GM10847 (cell line): Measurements from ENCODE around the gene PSPH.
A peak's percentile ranks its signal among the peaks of the same experiment; 100 is the strongest.

Source experiments
- POLR2A ChIP-seq: IDR thresholded peaks from 2 replicates; pipeline ENCODE4 v1.6.1; 2011; ENCODE audit not compliant: insufficient read length; ENCODE audit errors: extremely low read depth

Gene PSPH

DNA sequence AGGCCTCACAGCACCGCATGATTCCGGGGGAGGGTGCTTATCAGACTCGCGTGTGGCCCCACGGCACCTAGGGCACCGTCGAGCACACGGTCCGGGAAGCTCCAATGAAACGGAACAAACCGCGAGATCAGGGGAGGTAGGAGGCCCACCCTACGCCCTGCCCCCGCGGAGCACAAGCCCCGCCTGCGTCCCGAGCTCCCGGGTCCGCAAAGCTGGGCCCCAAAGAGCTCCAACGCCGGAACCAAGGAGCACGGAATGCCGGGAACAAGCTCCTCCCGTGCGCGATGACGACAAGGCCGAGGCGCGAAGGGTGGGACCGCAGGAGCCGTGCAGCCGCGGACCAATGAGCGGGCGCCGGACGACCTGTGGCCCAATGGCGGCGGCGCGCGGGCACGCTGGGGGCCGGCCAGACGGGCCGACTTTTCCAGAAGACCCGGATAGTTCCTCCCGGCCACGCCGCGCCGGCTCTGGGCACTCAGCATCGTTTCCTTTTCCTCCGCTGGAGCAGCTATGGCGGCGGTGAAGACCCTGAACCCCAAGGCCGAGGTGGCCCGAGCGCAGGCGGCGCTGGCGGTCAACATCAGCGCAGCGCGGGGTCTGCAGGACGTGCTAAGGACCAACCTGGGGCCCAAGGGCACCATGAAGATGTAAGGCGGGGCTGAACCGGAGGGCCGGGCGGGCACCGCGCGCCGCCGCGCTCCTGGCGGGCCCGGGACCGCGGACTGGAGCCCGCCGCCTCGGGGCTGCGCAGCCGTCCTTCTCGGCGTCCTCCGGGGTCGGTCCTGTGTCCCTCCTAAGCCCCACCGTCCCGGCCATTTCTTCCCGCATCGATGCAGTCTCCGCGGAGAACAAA, at the start of gene PSPH, which contains the start of gene CCT6A:
Gene PSPH, minus strand, starts transcription at position 106 of the 853 bp plus-strand sequence. CDS start 30,232 bp downstream, outside the sequence.
Gene CCT6A, plus strand, starts transcription at position 427 of the 853 bp plus-strand sequence. Its CDS starts 84 bp downstream, at position 511.
- TF ChIP-seq POLR2A, result peak; percentile 73

DNA sequence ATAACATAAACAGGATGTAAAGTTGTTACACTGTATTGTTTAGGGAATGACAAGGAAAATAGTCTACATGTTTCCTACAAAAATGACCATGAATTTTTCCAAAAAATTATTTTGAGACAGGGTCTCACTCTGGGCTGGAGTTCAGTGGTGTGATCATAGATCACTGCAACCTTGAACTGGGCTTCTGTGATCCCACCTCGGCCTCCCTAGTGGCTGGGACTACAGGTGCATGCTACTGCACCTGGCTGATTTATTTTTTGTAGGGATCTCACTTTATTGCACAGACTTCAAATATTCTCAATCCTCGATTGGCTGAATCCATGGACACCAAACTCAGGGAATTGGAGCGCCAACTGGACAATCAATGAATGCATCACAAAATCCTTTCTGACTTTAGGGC, 48.4 kb upstream of the PSPH start:
- TF ChIP-seq POLR2A, result no peak

GRCh38 chr7:56097700-56098099, 46.5 kb upstream of the PSPH start:
- no peak for TF ChIP-seq POLR2A

- no peak for TF ChIP-seq POLR2A
Observed at GRCh38 chr7:56092789-56093531, 41.7 kb upstream of the PSPH start, which contains the start of gene PHKG1. TSS of gene PHKG1 (minus strand) at chr7:56092952. CDS start at chr7:56088941, 4,011 bp downstream.

DNA sequence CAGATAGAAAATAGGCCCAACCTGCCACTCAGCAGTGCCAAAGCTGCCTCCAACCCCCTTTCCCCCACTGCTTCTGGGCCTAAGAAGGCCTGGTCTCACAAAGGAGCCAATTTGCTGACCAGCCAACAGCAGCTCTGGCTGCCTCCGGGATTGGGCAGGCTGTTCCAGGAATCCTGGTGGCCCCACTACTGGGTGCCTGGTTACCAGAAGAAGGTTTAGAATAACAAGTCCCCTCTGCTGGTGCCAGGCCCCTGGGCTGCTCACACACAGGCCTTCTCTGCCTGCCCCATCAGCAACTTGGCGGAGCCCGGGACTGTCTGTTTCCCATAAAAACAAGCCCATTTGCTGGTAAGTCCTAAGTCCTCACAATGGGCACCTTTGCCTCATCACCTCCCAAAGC, 40.3 kb upstream of the PSPH start:
- TF ChIP-seq POLR2A, result no peak

GRCh38 chr7:56087445-56087844, 36.2 kb upstream of the PSPH start:
- TF ChIP-seq POLR2A, result no peak

DNA sequence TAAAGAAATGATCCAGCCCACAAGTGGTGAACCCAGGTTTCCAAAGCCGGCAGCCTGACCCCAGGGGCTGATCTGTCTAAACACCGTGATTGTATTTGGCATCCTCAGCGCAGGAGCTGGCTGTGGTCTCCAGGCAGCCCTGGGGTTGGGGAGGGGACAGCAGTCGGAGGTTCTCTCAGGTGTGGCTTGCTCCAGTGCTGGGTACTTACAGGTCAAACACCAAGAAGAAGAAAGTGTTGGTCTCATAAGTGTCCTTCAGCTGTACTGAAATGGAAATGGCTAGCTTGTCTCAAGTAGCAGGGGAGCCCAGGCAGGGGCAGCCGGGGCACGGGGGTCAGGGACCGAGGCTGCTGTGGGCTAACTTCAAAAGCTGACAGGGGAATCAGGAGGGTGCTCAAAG, 35.5 kb upstream of the PSPH start:
- no peak for TF ChIP-seq POLR2A

GRCh38 chr7:56083150-56083785, 32.0 kb upstream of the PSPH start:
- no peak for TF ChIP-seq POLR2A

DNA sequence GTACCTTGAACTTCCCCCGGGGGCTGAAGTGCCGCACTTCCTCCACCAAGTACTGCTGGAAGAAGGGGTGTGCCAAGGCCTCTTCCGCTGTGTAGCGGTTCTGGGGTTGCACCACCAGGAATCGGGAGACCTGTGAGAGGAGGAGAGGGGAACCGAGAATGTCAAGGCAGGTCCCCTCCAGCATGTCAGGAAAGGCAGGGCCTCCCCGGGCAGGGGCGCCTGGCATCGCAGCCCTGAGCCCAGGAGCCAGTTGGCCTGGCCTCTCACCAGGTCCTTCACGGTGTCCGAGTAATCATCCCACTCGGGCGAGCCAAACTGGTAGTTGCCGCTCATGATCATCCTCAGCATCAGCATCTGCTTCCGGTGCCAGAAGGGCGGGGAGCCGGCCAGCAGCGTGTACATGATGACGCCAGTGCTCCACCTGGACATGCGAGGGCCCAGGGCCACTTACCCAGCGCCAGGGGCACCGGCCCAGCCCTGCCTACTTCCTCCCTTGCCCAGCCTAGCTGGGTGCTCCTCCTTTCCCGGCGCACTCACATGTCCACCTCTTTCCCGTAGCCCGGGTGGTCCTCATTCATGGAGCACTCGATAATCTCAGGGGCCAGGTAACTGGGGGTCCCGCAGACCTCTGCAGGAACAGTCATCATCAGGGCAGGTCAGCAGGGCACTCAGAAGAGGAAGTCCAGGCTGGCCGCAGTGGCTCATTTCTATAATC, 30.5 kb upstream of the PSPH start:
- TF ChIP-seq POLR2A, result no peak

DNA sequence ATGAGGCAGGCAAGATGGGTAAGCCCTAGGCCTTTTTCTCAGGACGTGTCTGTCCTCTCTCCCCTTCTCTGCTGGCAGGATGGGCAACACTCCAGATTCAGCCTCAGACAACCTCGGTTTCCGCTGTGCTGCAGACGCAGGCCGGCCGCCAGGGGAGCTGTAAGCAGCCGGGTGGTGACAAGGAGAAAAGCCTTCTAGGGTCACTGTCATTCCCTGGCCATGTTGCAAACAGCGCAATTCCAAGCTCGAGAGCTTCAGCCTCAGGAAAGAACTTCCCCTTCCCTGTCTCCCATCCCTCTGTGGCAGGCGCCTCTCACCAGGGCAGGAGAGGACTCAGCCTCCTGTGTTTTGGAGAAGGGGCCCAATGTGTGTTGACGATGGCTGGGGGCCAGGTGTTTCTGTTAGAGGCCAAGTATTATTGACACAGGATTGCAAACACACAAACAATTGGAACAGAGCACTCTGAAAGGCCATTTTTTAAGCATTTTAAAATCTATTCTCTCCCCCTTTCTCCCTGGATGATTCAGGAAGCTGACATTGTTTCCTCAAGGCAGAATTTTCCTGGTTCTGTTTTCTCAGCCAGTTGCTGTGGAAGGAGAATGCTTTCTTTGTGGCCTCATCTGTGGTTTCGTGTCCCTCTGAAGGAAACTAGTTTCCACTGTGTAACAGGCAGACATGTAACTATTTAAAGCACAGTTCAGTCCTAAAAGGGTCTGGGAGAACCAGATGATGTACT, 28.4 kb upstream of the PSPH start:
- no peak for TF ChIP-seq POLR2A

DNA sequence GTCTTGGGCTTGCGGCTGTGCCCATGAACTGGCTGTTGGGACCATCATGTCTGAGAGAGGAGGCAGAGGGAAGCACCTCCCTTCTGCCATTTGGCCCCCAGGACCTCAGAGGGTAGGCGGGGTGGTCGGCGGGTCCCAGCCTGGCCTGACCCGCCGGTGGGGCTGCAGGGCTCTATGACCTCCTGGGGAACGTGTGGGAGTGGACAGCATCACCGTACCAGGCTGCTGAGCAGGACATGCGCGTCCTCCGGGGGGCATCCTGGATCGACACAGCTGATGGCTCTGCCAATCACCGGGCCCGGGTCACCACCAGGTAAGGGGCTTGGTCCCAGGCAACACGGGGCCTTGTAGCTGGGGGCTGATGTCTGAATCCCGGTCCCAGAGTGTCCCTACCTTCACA, 27.0 kb upstream of the PSPH start:
- no peak for TF ChIP-seq POLR2A

DNA sequence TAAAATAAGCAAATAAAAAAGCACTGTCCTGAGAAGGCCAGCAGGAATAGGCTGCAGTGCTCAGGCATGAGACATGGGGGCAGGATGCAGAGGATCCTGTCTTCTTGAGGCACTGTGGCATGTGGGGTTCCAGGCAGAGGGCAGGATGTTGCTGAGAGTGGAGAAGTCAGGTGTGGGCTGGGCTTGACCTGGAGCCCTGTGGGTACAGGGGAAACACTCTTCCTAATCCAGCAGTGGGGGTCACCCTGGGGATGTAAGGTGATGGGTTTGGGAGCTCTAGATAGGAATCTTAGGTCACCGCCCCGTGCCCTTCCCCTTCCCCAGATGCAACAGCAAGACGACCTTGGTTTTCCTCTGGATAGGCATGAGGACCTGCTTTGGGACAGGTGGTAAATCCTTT, 26.4 kb upstream of the PSPH start:
- TF ChIP-seq POLR2A, result no peak

DNA sequence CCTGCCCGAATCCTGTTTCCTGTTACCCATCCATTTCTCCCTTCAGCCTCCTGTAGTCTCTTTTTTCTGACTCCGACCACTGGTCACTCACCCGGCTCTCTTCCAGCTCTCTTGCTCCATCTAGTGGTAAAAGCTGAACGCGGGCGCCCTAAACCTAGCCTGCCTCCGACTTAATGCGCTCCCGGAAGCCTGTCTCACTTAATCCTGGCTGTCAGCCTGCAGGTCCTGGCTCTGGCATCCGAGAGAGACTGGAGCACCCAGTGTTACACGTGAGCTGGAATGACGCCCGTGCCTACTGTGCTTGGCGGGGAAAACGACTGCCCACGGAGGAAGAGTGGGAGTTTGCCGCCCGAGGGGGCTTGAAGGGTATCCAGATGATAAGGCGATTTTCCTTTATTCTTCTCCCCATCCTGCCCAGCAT, 23.1 kb upstream of the PSPH start:
- TF ChIP-seq POLR2A, result no peak

- TF ChIP-seq POLR2A, result peak; percentile 95
Observed at GRCh38 chr7:56063882-56064625, 12.8 kb upstream of the PSPH start, which contains the start of gene SUMF2. TSS of gene SUMF2 (plus strand) at chr7:56064286. CDS start at chr7:56064312, 26 bp downstream.

- TF ChIP-seq POLR2A, result no peak
Observed at GRCh38 chr7:56063500-56063881, 12.2 kb upstream of the PSPH start.
